Endothelial cell of umbilical vein (primary cell): ENCODE data around the gene TWIST1. TPM values are rescaled to one million over a fixed set of nuclear protein-coding genes. Genes with fewer than 3 reads are reported as not detected.

Experiments
- BruUV-seq: library from RNA; stranded (reverse); fragments of 400-500 nt; replicated peaks from 2 replicates; lab custom pipeline; 2021; lab: Mats Ljungman, UMichigan
- CTCF ChIA-PET: fragments of 300-600, 350-600 bp; sonication (Branson Sonifier 250); formaldehyde crosslinking; loops from one replicate; lab custom pipeline; 2021; ENCODE audit warnings: antibody characterized with exemption, inconsistent platforms; lab: Charles Lee
- POLR2A ChIA-PET: fragments of 300-600, 350-600 bp; sonication (Branson Sonifier 250); formaldehyde crosslinking; loops from one replicate; lab custom pipeline; 2021; ENCODE audit warnings: antibody characterized with exemption, inconsistent platforms; lab: Charles Lee
- DNase-seq: peaks from one replicate; pipeline ENCODE4 v3.0.0-alpha.2; 2011; ENCODE audit warnings: low read depth, low spot score
- FAIRE-seq: peaks from 2 replicates; lab custom pipeline; 2011; peaks lifted over from hg19 to GRCh38; lab: Jason Lieb, UNC
- H2AFZ ChIP-seq: 2 replicates; pipeline ENCODE4 v1.6.0; 2012; ENCODE audit warnings: low read depth, low read length, control low read depth, inconsistent platforms
- H3K27ac ChIP-seq: 2 replicates; pipeline ENCODE4 v1.5.1; 2011; ENCODE audit warnings: low read depth, mild to moderate bottlenecking, control low read depth, low read length, moderate library complexity; ENCODE audit not compliant: insufficient read depth
- H3K27me3 ChIP-seq, 2 experiments: 2 replicates each; pipeline versions ENCODE4 v1.6.0 to v1.6.1; 2011; ENCODE audit warnings: low read length in 2 of 2, mixed read lengths in 1 of 2; ENCODE audit not compliant: control insufficient read depth in 2 of 2, insufficient read depth in 2 of 2
- H3K36me3 ChIP-seq, 2 experiments: 2 replicates in 1 of 2; 3 replicates in 1 of 2; pipeline ENCODE4 v1.5.1; 2011; ENCODE audit warnings: low read length in 2 of 2, mild to moderate bottlenecking in 1 of 2, moderate library complexity in 1 of 2; ENCODE audit not compliant: control insufficient read depth in 2 of 2, insufficient read depth in 2 of 2; ENCODE audit errors: extremely low read depth in 1 of 2
- H3K4me1 ChIP-seq: 3 replicates; pipeline ENCODE4 v1.5.1; 2011; ENCODE audit warnings: mild to moderate bottlenecking, low read length; ENCODE audit not compliant: control insufficient read depth, insufficient read depth; ENCODE audit errors: extremely low read depth
- H3K4me2 ChIP-seq: 2 replicates; pipeline ENCODE4 v1.6.1; 2011; ENCODE audit warnings: low read length, control low read depth, mixed read lengths; ENCODE audit not compliant: insufficient read depth
- H3K4me3 ChIP-seq, 3 experiments: fragments of 200-600 bp in 1 of 3; sonication (generic), shearing (Covaris generic) in 1 of 3; replicated peaks in 1 of 3; 2 replicates each; pipeline ENCODE4 v1.5.1; 2011 to 2016; ENCODE audit warnings: control low read depth in 3 of 3, low read length in 3 of 3, mild to moderate bottlenecking in 2 of 3, inconsistent platforms in 1 of 3, low read depth in 1 of 3, moderate library complexity in 1 of 3; ENCODE audit not compliant: insufficient read depth in 1 of 3
- H3K79me2 ChIP-seq: 2 replicates; pipeline ENCODE4 v1.6.0; 2012; ENCODE audit warnings: low read length, inconsistent platforms; ENCODE audit not compliant: control insufficient read depth, insufficient read depth
- H3K9ac ChIP-seq: replicated peaks from 2 replicates; pipeline ENCODE3; 2011; ENCODE audit warnings: low read length, control low read depth; ENCODE audit not compliant: insufficient read depth; ENCODE audit errors: extremely low read depth
- H3K9me1 ChIP-seq: replicated peaks from 3 replicates; pipeline ENCODE4 v1.6.0; 2011; ENCODE audit warnings: mild to moderate bottlenecking, low read length; ENCODE audit not compliant: control insufficient read depth, insufficient read depth; ENCODE audit errors: extremely low read depth
- H3K9me3 ChIP-seq: replicated peaks from 2 replicates; pipeline ENCODE4 v1.5.1; 2012; ENCODE audit warnings: low read length, inconsistent platforms; ENCODE audit not compliant: control insufficient read depth, insufficient read depth
- H4K20me1 ChIP-seq: replicated peaks from 2 replicates; pipeline ENCODE3; 2011; ENCODE audit warnings: mild to moderate bottlenecking, low read length; ENCODE audit not compliant: control insufficient read depth, insufficient read depth; ENCODE audit errors: extremely low read depth
- CTCF ChIP-seq, 2 donors: IDR thresholded peaks; 1 replicate in 1 of 2; 2 replicates in 1 of 2; pipeline ENCODE4 v1.5.1; 2011; ENCODE audit warnings: low read length in 2 of 2, mild to moderate bottlenecking in 2 of 2, moderate library complexity in 2 of 2, control low read depth in 1 of 2, inconsistent platforms in 1 of 2, low read depth in 1 of 2; ENCODE audit not compliant: insufficient read depth in 1 of 2; ENCODE audit errors: extremely low read depth in 1 of 2
- POLR2AphosphoS5 ChIP-seq: IDR thresholded peaks from 2 replicates; pipeline ENCODE4 v1.6.1; 2012; ENCODE audit warnings: low read depth, mild to moderate bottlenecking, control low read depth, low read length, moderate library complexity; ENCODE audit not compliant: insufficient read depth
- dilution Hi-C: fragments of 300-500 bp; cut with MboI; formaldehyde crosslinking; loops from one replicate; pipeline ENCODE4 v1.15.0; 2019; ENCODE audit warnings: low sequenced_read_pairs; ENCODE audit not compliant: extremely low pct_ligation_motif_present
- intact Hi-C: fragments of 100-400 bp; cut with micrococcal nuclease; formaldehyde crosslinking; loops from one replicate; pipeline ENCODE4 v1.10.0; 2022
- polyA plus RNA-seq, 4 experiments: library from polyadenylated mRNA; depleted of rRNA in 3 of 4; stranded (reverse) in 3 of 4; unstranded in 1 of 4; fragments of >200 nt; gene quantifications; 2 replicates each; pipeline versions ENCODE4 v1.2.1 to v1.2.3, GENCODE V29; 2011 to 2012; ENCODE audit warnings: missing spikeins in 1 of 4
- total RNA-seq: library from RNA; stranded (reverse); gene quantifications from 2 replicates; pipeline ENCODE4 v1.2.3, GENCODE V29; 2021

TWIST1 gene
- total and polyA plus RNA-seq, 2 donors (not counting 3 experiments of a cell fraction or from before 2014, with no cell fraction given): not detected

- no peak overlapping the region for H2AFZ ChIP-seq
- CTCF ChIA-PET: no interaction called here
- no peaks in the 10 kb centered on the region for H3K9me3 ChIP-seq
- H3K36me3 ChIP-seq: no peaks in the 10 kb centered on the region
- POLR2A ChIA-PET: no interaction called here
- no peak overlapping the region for H3K27ac ChIP-seq
- no TSS peak for BruUV-seq
- no peak overlapping the region for H3K4me3 ChIP-seq
- no peak for DNase-seq
- peaks cover 10% of the 10 kb centered on the region for H3K4me1 ChIP-seq
- H3K9me1 ChIP-seq: no peaks in the 10 kb centered on the region
- no peaks in the 10 kb centered on the region for H4K20me1 ChIP-seq
- intact Hi-C loops: no loop called here
- TF ChIP-seq CTCF (IDR thresholded peaks at IDR 0.05; ENCODE audit: extremely low read depth in 1 of 2, insufficient read depth in 1 of 2, low read depth in 1 of 2, low read length in 2 of 2): no peak
- no peak for TF ChIP-seq POLR2AphosphoS5
- no peaks in the 10 kb centered on the region for H3K79me2 ChIP-seq
- H3K9ac ChIP-seq: no peak overlapping the region
- dilution Hi-C loops: no loop called here
- H3K27me3 ChIP-seq: peaks cover 89 to 100% of the 10 kb centered on the region in 2 experiments
- no peak overlapping the region for H3K4me2 ChIP-seq
- no peak for FAIRE-seq
Measured at GRCh38 chr7:19110026-19110730, 7.3 kb downstream of the TWIST1 start.
